Glomerular visceral epithelial cell (primary cell): ENCODE results near the gene CDYL2.

Experiments used
- DNase-seq: peaks from one replicate; pipeline ENCODE4 v3.0.0-alpha.2; 2016; ENCODE audit errors: extremely low spot score

CDYL2 gene

GRCh38 chr16:80707686-80708085, 96.7 kb downstream of the CDYL2 start:
- no peak for DNase-seq

GRCh38 chr16:80705596-80705995, 98.8 kb downstream of the CDYL2 start:
- no peak for DNase-seq

- no peak for DNase-seq
Measured at GRCh38 chr16:80704751-80705505, 99.5 kb downstream of the CDYL2 start.

- DNase-seq, result no peak
Measured at GRCh38 chr16:80703131-80704071, 101.0 kb downstream of the CDYL2 start.

- DNase-seq, result no peak
Measured at GRCh38 chr16:80702696-80703095, 101.7 kb downstream of the CDYL2 start.

- DNase-seq, result no peak
Measured at GRCh38 chr16:80700558-80700957, 103.8 kb downstream of the CDYL2 start.

GRCh38 chr16:80695020-80695419, 109.4 kb downstream of the CDYL2 start:
- no peak for DNase-seq

GRCh38 chr16:80693553-80693952, 110.8 kb downstream of the CDYL2 start:
- DNase-seq, result no peak

- DNase-seq, result no peak
Measured at GRCh38 chr16:80692270-80692669, 112.1 kb downstream of the CDYL2 start.

GRCh38 chr16:80691111-80691741, 113.2 kb downstream of the CDYL2 start:
- DNase-seq, result no peak

GRCh38 chr16:80689487-80689886, 114.9 kb downstream of the CDYL2 start:
- no peak for DNase-seq

GRCh38 chr16:80687606-80688005, 116.8 kb downstream of the CDYL2 start:
- no peak for DNase-seq

GRCh38 chr16:80684906-80685305, 119.5 kb downstream of the CDYL2 start:
- DNase-seq, result no peak

- no peak for DNase-seq
Measured at GRCh38 chr16:80684136-80684765, 120.1 kb downstream of the CDYL2 start.

GRCh38 chr16:80683646-80684045, 120.8 kb downstream of the CDYL2 start:
- no peak for DNase-seq

GRCh38 chr16:80682421-80683070, 121.9 kb downstream of the CDYL2 start:
- no peak for DNase-seq

GRCh38 chr16:80681436-80681835, 123.0 kb downstream of the CDYL2 start:
- DNase-seq, result no peak

- DNase-seq, result no peak
Measured at GRCh38 chr16:80680839-80681238, 123.6 kb downstream of the CDYL2 start.

GRCh38 chr16:80680046-80680445, 124.4 kb downstream of the CDYL2 start:
- no peak for DNase-seq

- no peak for DNase-seq
Measured at GRCh38 chr16:80674884-80675283, 129.5 kb downstream of the CDYL2 start.

- no peak for DNase-seq
Measured at GRCh38 chr16:80672379-80672778, 132.0 kb downstream of the CDYL2 start.
